HG03469 (cell line): ENCODE measurements around the gene FGFRL1.

Experiments
- ATAC-seq: cut with Tn5 transposase; IDR thresholded peaks from one replicate; pipeline ENCODE4 v1.9.1; 2021; ENCODE audit warnings: mild to moderate bottlenecking, moderate library complexity, moderate number of reproducible peaks; ENCODE audit not compliant: unreplicated experiment

The FGFRL1 gene

GRCh38 chr4:1021386-1022050, 10.1 kb downstream of the FGFRL1 start:
- no peak for ATAC-seq

- no peak for ATAC-seq
These were observed 10.8 kb downstream of the FGFRL1 start for GRCh38 chr4:1022051-1022738.

- ATAC-seq: no peak
These were observed 11.3 kb downstream of the FGFRL1 start for GRCh38 chr4:1022739-1023066.

- no peak for ATAC-seq
These were observed 11.7 kb downstream of the FGFRL1 start for GRCh38 chr4:1023075-1023640.

- no peak for ATAC-seq
These were observed 12.7 kb downstream of the FGFRL1 start for GRCh38 chr4:1023895-1024740.

GRCh38 chr4:1024882-1025545, 13.6 kb downstream of the FGFRL1 start:
- no peak for ATAC-seq

GRCh38 chr4:1026115-1026514, 14.7 kb downstream of the FGFRL1 start:
- ATAC-seq: peak; percentile 54

GRCh38 chr4:1027219-1027914, 15.9 kb downstream of the FGFRL1 start:
- ATAC-seq: no peak

GRCh38 chr4:1027915-1028238, 16.5 kb downstream of the FGFRL1 start:
- no peak for ATAC-seq

GRCh38 chr4:1028574-1029220, 17.3 kb downstream of the FGFRL1 start:
- ATAC-seq: no peak

GRCh38 chr4:1029529-1029928, 18.1 kb downstream of the FGFRL1 start:
- ATAC-seq: no peak

- ATAC-seq: no peak
These were observed 18.6 kb downstream of the FGFRL1 start for GRCh38 chr4:1030031-1030430.

GRCh38 chr4:1030559-1030958, 19.1 kb downstream of the FGFRL1 start:
- ATAC-seq: no peak

- ATAC-seq: no peak
These were observed 19.9 kb downstream of the FGFRL1 start for GRCh38 chr4:1031346-1031745.

- ATAC-seq: no peak
These were observed 20.8 kb downstream of the FGFRL1 start for GRCh38 chr4:1031956-1032795.

GRCh38 chr4:1032861-1033260, 21.4 kb downstream of the FGFRL1 start:
- ATAC-seq: no peak

- ATAC-seq: no peak
These were observed 22.6 kb downstream of the FGFRL1 start for GRCh38 chr4:1033840-1034551.

- ATAC-seq: no peak
These were observed 24.1 kb downstream of the FGFRL1 start for GRCh38 chr4:1035510-1035909.

GRCh38 chr4:1036095-1036494, 24.7 kb downstream of the FGFRL1 start:
- ATAC-seq: no peak
